ENCODE measurements around the gene CFAP69.
"Not testable (repeated sequence)": the region's sequence is repeated elsewhere in the genome, so short reads cannot be mapped to it uniquely, and the experiment has no call there.

The CFAP69 gene

DNA sequence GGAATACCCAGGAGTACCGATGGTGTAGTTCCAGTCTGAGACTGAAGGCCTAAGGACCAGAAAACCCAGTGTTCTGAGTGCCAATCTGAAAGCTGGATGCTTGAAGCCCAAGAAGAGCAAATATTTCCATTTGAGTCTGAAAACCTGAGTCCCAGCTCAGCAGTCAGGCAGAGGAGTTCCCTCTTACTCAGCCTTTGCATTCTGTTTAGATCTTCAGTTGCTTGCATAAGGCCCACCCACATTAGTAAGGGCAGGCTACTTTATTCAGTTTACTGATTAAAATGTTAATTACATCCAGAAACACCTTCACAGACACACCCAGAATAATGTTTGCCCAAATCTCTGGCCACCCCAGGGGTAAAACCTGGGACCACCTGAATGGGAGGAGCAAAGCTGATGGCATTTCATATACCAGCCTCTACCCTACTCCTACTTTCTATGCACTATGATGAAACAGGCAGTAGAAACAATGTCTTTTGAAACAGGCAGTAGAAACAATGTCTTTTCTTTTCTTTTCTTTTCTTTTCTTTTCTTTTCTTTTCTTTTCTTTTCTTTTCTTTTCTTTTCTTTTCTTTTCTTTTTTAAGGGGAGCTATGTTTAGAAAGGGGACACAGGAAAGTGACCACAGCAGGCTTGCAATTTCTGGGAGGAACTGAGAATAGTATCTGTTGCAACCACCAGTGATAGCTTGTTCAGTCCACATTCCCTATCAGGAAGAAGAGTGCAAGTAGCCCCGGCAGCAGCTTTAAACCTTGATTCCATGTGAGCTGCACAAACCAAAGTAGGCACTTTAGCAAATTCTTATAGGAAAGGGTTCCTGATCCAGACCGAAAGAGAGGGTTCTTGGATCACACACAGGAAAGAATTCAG lies 45.5 kb downstream of the CFAP69 start:
- no peak for DNase-seq
- Mint-ChIP-seq H3K27ac (no peak overlapping the region), H3K4me1 (no peaks in the 10 kb centered on the region), H3K4me3 (no peak overlapping the region), H3K9me3 (peaks cover 5 to 8% of the 10 kb centered on the region in 2 donors), H3K27me3 (peaks cover 6% of the 10 kb centered on the region)
- ATAC-seq: no peak

DNA sequence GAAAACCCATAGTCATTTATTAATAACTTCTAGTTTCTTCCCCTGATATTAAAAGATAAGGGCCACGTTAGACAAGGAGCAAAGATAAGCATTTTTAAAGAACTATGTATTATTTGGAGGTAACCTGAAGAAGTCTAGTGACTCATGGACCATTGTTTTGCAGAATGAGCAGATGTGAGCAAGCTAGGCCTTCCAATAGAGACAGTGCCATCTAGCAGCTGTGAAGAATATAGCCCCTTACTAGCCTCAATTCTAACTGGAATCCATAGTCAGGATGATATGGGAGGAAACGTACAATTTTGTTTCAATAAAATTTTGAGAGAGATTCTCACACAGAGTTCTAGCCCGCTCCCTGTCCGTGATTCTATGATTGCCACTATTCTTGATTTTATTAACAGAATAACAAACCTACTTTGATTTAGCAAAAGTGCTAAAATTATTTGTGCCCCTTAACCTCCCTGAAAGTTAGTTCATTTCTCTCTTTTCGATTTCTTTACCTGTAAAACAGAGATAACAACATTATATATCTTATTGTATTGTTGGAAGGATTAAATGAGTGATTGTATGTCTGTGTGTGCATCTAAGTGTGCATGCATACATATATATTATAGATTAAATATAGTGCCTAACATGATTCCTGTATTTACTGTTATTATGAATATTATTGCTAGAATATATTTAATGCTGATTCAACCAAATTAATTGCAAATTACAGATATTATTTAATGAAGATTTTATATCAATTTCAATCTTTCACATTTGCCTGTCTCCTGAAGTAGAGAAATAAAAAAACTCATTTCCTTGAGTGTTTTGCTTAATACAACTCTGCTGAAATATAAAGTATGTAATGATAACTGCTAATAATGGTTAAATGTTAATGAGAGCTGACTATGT lies 53.4 kb downstream of the CFAP69 start:
- H3K9me3 Mint-ChIP-seq: peaks cover 2 to 4% of the 10 kb centered on the region in 2 donors
- DNase-seq (no peak), ATAC-seq (peak; percentile 74)
- peaks cover 22% of the 10 kb centered on the region for H3K27me3 Mint-ChIP-seq
- no peaks in the 10 kb centered on the region for H3K4me1 Mint-ChIP-seq
- no peak overlapping the region for H3K27ac Mint-ChIP-seq
- H3K4me3 Mint-ChIP-seq: no peak overlapping the region

DNA sequence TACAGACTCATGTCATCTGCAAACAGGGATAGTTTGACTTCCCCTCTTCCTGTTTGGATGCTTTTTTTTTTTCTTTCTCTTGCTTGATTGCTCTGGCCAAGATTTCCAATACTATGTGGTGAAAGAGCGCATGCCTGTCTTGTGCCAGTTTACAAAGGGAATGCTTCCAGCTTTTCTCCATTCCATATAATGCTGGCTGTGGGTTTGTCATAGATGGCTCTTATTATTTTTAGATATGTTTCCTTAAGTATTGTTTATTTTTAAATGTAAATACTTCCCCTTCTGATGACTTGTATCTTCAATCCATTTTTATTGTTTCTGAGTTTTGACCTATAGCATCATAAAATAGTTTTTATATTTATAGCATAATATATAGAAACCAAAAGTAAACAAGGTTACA lies 58.3 kb downstream of the CFAP69 start:
- H3K9me3 Mint-ChIP-seq: no peaks in the 10 kb centered on the region
- no peaks in the 10 kb centered on the region for H3K4me1 Mint-ChIP-seq
- H3K27me3 Mint-ChIP-seq: peaks cover 10% of the 10 kb centered on the region
- no peak for DNase-seq
- no peak overlapping the region for H3K27ac Mint-ChIP-seq
- no peak for ATAC-seq
- no peak overlapping the region for H3K4me3 Mint-ChIP-seq

DNA sequence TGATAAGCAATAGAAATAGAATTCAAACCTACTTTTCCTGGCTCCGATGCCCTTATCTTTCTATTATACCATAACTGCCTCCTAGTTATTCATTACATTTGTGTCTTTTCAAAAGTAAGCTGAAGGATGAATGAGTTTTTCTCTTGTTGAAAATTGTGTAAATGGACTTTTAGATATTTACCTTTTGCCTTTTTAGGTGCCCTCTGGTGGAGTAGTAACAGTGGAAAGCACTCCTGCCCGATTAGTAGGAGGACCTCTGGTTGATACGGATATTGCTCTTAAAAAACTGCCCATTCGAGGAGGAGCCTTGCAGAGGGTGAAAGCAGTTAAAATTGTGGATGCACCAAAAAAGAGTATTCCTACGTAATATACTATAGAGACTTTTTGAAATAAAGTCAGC lies 64.9 kb downstream of the CFAP69 start:
- no peak overlapping the region for H3K27ac Mint-ChIP-seq
- no peak overlapping the region for H3K4me3 Mint-ChIP-seq
- no peak for DNase-seq
- no peaks in the 10 kb centered on the region for H3K9me3 Mint-ChIP-seq
- H3K27me3 Mint-ChIP-seq: peaks cover 14% of the 10 kb centered on the region
- ATAC-seq: no peak
- no peaks in the 10 kb centered on the region for H3K4me1 Mint-ChIP-seq

DNA sequence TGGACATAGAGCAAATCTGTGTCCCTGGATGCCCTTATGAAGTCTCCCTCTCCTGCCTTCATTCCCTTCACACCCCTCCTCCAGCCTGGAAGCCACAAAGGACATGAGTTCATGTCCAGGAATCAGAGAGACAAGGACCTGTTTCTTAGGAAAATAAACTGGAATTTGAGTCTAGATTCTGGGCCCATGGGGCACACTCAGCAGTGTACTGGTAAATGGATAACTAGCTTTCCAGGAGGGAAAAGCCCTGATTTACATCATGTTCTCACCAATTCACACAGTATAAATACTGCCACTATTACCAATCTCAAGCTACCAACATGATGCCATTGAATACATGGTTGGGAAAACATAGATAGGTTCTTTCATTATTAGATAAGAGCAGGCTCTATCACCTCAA lies 66.2 kb downstream of the CFAP69 start:
- ATAC-seq (no peak), DNase-seq (no peak)
- Mint-ChIP-seq H3K27me3 (peaks cover 23% of the 10 kb centered on the region), H3K27ac (no peak overlapping the region), H3K4me3 (no peak overlapping the region), H3K4me1 (no peaks in the 10 kb centered on the region), H3K9me3 (no peaks in the 10 kb centered on the region)

DNA sequence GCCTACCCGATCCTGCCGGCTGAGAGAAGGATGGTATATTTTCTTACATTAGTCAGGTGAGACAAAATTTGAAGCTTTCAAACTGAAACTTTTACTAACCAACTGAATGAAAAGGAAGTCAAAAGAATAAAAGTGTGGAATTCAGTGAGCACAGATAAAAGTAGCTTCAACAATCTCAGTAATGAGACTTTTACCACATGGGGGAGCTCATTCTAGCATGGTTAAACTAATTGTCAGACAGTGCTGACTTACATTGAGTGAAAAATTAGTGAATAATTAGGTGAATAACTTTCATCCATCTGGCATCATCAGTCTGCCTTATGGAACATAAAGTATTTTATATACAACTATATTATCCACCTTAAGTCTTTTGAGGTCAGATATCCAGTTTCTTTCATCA lies 67.8 kb downstream of the CFAP69 start:
- no peaks in the 10 kb centered on the region for H3K9me3 Mint-ChIP-seq
- peaks cover 36% of the 10 kb centered on the region for H3K27me3 Mint-ChIP-seq
- DNase-seq: no peak
- no peak overlapping the region for H3K4me3 Mint-ChIP-seq
- peak; percentile 64 for ATAC-seq
- no peaks in the 10 kb centered on the region for H3K4me1 Mint-ChIP-seq
- no peak overlapping the region for H3K27ac Mint-ChIP-seq

DNA sequence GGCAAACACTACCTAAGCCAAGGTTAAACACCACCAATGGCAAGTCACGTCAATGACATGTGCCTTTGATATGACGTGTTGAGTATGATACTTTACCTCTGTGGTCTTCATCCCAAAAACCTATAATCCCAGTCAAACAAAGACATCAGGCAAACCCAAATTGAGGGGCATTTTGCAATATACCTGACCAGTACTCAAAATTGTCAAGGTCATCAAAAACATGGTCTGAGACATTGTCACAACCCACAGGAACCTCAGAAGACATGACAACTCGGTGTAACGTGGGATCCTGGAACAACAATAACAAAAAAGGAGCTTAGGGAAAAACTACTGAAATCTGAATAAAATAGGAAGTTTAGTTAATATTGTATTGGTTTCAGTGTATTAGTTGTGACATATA lies 68.9 kb downstream of the CFAP69 start:
- ATAC-seq (no peak), DNase-seq (no peak)
- Mint-ChIP-seq H3K4me3 (no peak overlapping the region), H3K9me3 (no peaks in the 10 kb centered on the region), H3K27ac (no peak overlapping the region), H3K27me3 (peaks cover 41% of the 10 kb centered on the region), H3K4me1 (no peaks in the 10 kb centered on the region)

DNA sequence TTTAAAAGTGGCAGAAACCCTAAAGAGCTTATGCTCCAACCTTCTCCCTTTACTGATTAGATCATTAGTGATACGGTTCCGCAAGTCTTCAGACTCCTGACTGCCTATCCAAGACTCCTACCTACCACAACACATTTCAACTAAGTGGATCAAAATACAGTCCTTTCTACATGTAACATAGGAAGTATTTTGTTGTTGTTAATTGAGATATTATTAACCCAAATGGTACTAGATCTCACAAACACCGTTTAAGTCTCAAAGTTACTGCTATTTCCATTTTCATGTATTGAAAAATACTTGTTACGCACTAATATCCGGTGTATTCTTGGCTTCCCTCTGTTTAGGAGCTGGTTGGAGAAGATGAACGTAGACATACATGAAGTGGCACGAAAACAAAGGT lies 75.0 kb downstream of the CFAP69 start:
- no peak for ATAC-seq
- peaks cover 72% of the 10 kb centered on the region for H3K27me3 Mint-ChIP-seq
- H3K4me3 Mint-ChIP-seq: peak overlapping the region in 1 of 2 donors; percentile 27

DNA sequence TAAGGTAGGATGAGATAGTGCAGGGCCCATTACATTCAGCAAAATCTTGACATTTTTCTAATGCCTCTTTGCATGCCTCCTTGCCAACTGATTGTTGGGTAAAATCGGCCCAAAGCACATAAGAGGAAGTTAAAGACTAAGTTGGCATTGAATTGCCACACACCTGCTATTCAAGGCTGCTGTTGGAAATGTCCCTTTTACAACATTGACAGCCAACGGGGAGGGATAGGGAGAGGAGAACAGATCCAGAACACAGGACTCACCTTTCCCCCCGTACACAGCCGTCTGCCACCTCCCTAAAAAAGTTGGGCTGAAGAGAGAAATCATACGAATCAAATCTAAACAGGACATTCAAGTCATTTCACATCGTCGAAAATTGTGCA lies 75.4 kb downstream of the CFAP69 start:
- H3K4me3 Mint-ChIP-seq: peak overlapping the region in 1 of 2 donors; percentile 27
- H3K27ac Mint-ChIP-seq: no peak overlapping the region
- peaks cover 10% of the 10 kb centered on the region for H3K4me1 Mint-ChIP-seq
- peaks cover 68% of the 10 kb centered on the region for H3K27me3 Mint-ChIP-seq
- DNase-seq: no peak
- no peak for ATAC-seq
- no peaks in the 10 kb centered on the region for H3K9me3 Mint-ChIP-seq

More for the DNA sequence above, 75.0 kb downstream of the CFAP69 start:
- Mint-ChIP-seq H3K27ac (no peak overlapping the region), H3K9me3 (no peaks in the 10 kb centered on the region), H3K4me1 (peaks cover 10% of the 10 kb centered on the region)
- DNase-seq: no peak

DNA sequence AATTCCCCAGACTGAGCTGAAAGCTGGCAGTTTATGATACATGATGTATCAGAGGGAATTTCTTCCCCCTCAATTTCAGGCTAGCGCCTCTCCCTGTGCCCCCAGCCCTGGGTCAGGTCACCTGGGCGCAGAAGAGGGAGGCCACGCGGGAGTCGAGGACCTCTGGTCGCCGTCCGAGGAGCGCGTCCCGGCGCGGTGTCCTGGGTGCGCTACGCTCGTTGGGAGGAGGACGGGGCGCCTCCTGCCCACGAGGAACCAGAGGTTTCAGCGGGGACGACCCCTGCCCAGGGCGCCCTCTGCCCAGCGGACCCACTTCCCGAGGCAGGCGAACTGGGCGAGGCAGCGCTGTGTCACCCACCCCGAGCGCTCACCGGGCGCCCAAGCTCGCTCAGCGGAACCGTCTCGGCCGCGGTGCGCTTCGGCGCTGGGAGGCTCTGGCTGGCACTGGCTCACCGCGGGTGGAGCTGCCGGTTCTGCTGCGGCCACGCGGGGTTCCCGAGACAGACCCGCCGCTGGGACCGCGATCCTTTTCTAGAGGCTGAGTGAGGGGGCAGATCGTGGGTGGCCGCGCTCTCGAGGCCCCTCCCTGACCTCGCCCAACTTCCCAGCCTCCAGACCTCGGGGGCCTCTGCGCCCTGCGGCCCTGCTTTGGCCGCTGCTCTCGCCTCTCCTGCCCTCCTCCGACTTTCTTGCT lies 76.0 kb downstream of the CFAP69 start, which contains the start of gene FAM237B:
Gene FAM237B, minus strand, starts transcription at position 504 of the 694 bp plus-strand sequence. CDS start 1,556 bp downstream, outside the sequence.
- Mint-ChIP-seq H3K27me3 (peaks cover 66% of the 10 kb centered on the region), H3K4me3 (peak within 1 kb of the TSS; percentile 35 to 63), H3K9me3 (no peaks in the 10 kb centered on the region), H3K27ac (no peak within 1 kb of the TSS), H3K4me1 (peaks cover 10% of the 10 kb centered on the region)
- ATAC-seq (peak; percentile 68), DNase-seq (no peak)

DNA sequence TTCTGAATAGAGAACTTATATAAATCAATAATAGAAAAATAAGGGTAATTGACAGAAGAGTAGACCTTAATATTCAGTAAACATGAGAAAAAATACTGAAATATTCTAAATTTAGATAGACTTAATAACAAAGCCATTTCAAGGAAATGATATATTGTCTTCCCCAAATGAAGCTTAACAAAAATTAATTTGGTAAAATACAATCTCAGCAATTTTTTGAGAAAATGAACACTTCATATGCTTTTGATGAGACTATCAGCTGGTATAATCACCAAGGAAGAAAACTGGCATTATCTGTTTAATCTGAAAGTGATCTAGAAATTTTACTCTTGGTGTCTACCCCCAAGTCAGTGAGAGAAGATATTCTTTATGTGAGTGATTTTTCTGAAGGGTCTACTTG lies 77.9 kb downstream of the CFAP69 start:
- Mint-ChIP-seq H3K9me3 (no peaks in the 10 kb centered on the region), H3K4me1 (peaks cover 10% of the 10 kb centered on the region), H3K27ac (no peak overlapping the region), H3K27me3 (peaks cover 51% of the 10 kb centered on the region), H3K4me3 (no peak overlapping the region)
- ATAC-seq (no peak), DNase-seq (no peak)

DNA sequence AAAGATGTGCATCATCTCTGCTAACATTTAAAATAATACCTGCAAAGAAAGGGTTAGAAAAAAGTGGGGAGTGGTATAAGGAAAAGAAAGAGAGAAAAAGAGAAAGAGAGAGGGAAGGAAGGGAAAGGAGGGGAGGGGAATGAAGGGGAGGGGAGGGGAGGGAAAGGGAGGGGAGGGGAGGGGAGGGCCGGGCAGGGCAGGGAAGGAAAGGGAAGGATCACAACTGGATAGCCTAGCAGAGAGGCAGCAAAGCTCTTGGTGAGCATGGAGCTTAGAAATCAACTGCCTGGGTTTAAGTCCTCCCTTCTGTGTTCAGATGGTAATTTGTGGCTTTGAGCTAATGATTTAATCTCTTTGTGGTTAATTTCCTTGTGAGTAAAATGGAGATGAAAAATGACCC lies 81.5 kb downstream of the CFAP69 start:
- H3K4me3 Mint-ChIP-seq: no peak overlapping the region
- peaks cover 6% of the 10 kb centered on the region for H3K4me1 Mint-ChIP-seq
- no peak overlapping the region for H3K27ac Mint-ChIP-seq
- no peaks in the 10 kb centered on the region for H3K9me3 Mint-ChIP-seq
- DNase-seq: no peak
- H3K27me3 Mint-ChIP-seq: peaks cover 28% of the 10 kb centered on the region
- ATAC-seq: no peak

DNA sequence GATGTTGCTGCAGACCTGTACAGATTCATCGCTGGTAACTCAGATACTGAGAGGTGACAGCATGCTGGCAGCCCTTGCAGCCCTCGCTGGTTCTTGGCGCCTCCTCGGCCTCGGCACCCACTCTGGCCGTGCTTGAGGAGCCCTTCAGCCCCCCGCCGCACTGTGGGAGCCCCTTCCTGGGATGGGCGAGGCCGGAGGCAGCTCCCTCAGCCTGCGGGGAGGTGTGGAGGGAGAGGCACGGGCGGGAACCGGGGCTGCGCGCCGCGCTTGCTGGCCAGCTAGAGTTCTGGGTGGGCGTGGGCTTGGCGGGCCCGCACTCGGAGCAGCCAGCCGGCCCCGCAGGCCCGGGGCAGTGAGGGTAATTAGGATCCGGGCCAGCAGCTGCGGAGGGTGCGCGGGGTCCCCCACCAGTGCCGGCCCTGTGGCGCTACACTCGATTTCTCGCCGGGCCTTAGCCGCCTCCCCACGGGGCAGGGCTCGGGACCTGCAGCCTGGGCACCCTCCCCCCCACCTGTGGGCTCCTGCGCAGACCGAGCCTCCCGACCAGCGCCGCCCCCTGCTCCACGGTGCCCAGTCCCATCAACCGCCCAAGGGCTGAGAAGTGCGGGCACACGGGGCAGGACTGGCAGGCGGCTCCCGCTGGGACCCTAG lies 89.3 kb downstream of the CFAP69 start:
- ATAC-seq: peak; percentile 79
- H3K4me1 Mint-ChIP-seq: no peaks in the 10 kb centered on the region

DNA sequence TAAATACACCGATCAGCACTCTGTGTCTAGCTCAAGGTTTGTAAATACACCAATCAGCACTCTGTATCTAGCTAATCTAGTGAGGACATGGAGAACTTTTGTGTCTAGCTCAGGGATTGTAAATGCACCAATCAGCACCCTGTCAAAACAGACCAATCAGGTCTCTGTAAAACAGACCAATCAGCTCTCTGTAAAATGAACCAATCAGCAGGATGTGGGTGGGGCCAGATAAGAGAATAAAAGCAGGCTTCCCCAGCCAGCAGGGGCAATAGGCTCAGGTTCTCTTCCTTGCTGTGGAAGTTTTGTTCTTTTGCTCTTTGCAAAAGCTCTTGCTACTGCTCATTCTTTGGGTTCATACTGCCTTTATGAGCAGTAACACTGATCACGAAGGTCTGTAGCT lies 90.0 kb downstream of the CFAP69 start:
- not testable (repeated sequence) for H3K4me1 Mint-ChIP-seq, H3K9me3 Mint-ChIP-seq, DNase-seq, H3K27ac Mint-ChIP-seq, H3K4me3 Mint-ChIP-seq, ATAC-seq
- peaks cover 15% of the 10 kb centered on the region for H3K27me3 Mint-ChIP-seq

More for the DNA sequence above, 89.3 kb downstream of the CFAP69 start:
- H3K27me3 Mint-ChIP-seq: peaks cover 15% of the 10 kb centered on the region
- DNase-seq: no peak
- H3K9me3 Mint-ChIP-seq: no peaks in the 10 kb centered on the region
- no peak overlapping the region for H3K4me3 Mint-ChIP-seq
- no peak overlapping the region for H3K27ac Mint-ChIP-seq

DNA sequence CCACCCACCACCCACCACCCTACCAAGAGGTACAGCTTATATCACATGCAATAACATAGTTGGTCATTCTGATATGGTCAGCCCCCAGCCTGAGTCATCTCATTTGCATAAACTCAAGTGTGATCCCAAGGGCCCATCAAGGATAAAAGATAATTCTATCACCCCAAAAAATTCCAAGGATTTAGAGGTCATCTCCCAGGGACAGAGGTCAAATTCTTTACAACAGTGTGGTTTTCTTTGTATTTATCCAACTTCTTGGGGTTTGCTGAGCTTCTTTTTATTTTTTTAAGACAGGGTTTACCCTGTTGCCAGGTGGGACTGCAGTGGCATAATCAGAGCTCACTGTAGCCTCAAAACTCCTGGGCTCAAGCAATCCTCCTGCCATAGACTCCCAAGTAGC lies 92.1 kb downstream of the CFAP69 start:
- H3K9me3 Mint-ChIP-seq: no peaks in the 10 kb centered on the region
- DNase-seq: no peak

More for the DNA sequence above, 92.1 kb downstream of the CFAP69 start:
- Mint-ChIP-seq H3K4me1 (no peaks in the 10 kb centered on the region), H3K4me3 (no peak overlapping the region), H3K27ac (no peak overlapping the region), H3K27me3 (peaks cover 15% of the 10 kb centered on the region)
- ATAC-seq: no peak
